Right hindlimb (tissue), 1 donor: ENCODE measurements around the gene B3GALT5.

ENCODE experiments used
- DNase-seq: peaks from one replicate; pipeline ENCODE4 v3.0.0-alpha.2; 2018

B3GALT5 gene

GRCh38 chr21:39648879-39649278, 36.1 kb downstream of the B3GALT5 start:
- DNase-seq, result no peak

GRCh38 chr21:39649526-39649925, 36.8 kb downstream of the B3GALT5 start:
- DNase-seq, result no peak

DNA sequence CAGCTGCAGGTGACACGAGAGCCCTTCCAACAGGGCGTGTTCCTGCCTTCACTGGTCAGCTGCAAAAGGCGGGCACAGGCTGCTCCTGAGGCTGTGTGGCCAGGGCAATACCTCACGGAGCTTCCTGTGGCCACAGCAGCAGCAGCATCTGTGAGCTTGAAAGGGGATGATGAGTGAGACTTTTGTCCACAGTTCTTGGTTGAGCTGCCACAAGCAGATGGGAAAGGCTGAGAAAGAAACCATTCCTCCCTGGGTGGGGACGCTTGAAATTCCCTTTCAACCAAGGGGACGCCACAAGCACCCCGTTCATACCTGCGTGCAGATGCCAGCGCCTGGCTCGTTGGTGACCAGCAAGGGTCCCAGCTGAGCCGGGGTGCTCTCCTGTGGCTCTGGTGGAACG, 37.6 kb downstream of the B3GALT5 start:
- DNase-seq, result no peak

GRCh38 chr21:39650801-39651200, 38.1 kb downstream of the B3GALT5 start:
- no peak for DNase-seq

- DNase-seq, result no peak
These were observed 38.5 kb downstream of the B3GALT5 start for GRCh38 chr21:39651206-39651605.

DNA sequence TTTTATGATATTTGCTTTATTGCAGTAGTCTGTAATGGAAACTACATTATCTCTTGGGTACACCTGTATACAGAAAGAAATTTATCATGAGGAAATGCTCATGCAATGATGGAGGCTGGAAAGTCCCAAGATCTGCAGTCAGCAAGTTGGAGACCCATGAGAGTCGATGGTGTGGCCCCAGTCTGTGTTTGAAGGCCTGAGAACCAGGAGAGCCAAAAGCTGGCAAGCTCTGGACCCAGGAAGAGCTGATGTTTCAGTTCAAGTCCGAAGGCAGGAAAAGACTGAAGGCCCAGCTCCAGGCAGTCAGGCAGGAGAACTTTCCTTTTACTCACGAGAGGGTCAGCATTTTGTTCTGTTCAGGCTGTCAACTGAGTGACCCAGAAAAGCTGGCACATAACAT, 42.2 kb downstream of the B3GALT5 start:
- no peak for DNase-seq

GRCh38 chr21:39655589-39655988, 42.8 kb downstream of the B3GALT5 start:
- DNase-seq, result no peak

- no peak for DNase-seq
These were observed 43.5 kb downstream of the B3GALT5 start for GRCh38 chr21:39656209-39656608.

- no peak for DNase-seq
These were observed 44.5 kb downstream of the B3GALT5 start for GRCh38 chr21:39657091-39657689.

DNA sequence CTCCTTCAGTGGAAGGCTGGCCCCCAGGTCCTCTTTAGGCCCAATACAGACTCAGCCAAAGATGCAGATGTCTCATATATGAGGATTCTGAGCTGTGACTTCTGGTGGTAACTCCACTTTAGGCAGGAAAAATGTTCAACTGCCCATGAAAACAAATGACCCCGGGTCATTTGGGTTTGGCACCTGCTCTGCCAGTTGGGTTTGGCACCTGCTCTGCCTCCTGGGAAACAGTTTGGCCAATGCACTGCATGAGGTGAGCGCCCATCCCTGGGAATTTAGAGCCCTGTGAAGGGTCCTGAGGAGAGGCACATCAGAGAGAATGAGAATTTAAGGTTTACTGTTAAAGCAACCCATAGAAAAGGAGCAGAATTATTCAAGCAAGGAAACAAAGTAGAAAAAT, 45.3 kb downstream of the B3GALT5 start:
- DNase-seq, result no peak

GRCh38 chr21:39659070-39659815, 46.5 kb downstream of the B3GALT5 start:
- no peak for DNase-seq

- DNase-seq, result peak; percentile 85
These were observed 47.6 kb downstream of the B3GALT5 start for GRCh38 chr21:39660191-39660980.

DNA sequence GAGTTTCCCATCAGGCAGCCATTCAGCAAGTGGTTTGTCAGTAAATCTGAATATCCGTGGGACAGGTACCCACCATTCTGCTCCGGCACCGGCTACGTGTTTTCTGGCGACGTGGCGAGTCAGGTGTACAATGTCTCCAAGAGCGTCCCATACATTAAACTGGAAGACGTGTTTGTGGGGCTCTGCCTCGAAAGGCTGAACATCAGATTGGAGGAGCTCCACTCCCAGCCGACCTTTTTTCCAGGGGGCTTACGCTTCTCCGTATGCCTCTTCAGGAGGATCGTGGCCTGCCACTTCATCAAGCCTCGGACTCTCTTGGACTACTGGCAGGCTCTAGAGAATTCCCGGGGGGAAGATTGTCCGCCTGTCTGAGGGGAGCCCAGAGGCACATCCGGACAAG, 48.4 kb downstream of the B3GALT5 start:
- no peak for DNase-seq

- no peak for DNase-seq
These were observed 49.0 kb downstream of the B3GALT5 start for GRCh38 chr21:39661740-39662139.

DNA sequence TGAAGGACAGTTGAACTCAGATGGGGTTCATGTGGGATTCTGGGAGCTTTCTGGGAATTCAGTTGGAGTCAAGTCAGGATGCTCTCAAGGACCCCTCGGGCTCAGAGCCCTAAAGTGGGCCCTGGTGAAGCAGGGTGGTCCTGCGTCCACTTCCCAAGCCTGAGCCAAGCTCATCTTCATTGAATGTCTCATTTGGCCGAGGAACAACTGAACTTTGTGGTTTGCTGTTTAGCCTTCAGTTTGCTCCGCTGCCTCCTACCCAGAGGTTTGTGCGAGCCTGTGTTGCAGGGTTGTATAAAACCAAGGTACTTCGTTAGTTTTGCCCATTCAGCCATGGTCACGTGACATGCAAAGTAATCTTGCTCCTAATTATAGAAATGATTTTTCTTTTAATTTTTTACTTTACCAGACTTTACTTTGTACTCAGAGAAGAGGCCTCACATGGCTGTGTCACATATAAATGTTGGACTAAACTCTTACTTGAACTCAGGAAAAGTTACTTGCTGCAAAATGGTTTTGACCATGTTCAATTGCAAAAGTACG, 49.7 kb downstream of the B3GALT5 start:
- no peak for DNase-seq

GRCh38 chr21:39663066-39663465, 50.3 kb downstream of the B3GALT5 start:
- no peak for DNase-seq

- DNase-seq, result no peak
These were observed 51.2 kb downstream of the B3GALT5 start for GRCh38 chr21:39663742-39664492.

- DNase-seq, result no peak
These were observed 51.8 kb downstream of the B3GALT5 start for GRCh38 chr21:39664586-39664985.

- no peak for DNase-seq
These were observed 53.3 kb downstream of the B3GALT5 start for GRCh38 chr21:39666026-39666425.

DNA sequence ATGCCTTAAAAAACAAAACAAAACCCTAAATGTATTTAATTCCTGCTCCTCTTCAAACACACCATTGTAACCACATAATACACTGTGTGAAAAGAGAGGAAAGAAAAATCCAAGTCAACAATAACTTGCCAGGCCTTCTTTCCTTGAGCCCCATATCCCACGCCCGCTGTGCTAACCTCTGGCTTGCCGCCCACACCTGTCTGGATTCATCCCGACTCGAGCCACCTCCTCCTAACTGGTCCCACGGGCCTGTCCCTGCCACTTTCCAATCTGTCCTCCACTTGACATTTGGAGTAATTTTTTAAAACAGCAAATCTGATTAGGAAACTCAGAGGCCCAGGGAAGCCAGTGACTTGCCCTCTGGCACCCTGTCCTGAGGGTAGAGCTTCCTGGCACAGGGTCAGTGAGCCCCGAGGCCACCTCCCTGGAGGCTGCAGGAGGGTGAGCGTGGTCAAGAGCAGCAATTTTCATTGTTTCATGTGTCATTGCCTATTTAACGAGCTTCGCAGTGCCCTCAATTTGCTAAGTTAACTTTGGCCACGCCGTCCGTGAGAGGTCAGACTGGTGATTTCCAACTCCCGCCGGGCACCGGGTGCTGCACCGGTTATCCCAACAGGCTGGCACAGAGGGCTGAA, 54.1 kb downstream of the B3GALT5 start:
- no peak for DNase-seq

- DNase-seq, result no peak
These were observed 54.7 kb downstream of the B3GALT5 start for GRCh38 chr21:39667353-39667891.

DNA sequence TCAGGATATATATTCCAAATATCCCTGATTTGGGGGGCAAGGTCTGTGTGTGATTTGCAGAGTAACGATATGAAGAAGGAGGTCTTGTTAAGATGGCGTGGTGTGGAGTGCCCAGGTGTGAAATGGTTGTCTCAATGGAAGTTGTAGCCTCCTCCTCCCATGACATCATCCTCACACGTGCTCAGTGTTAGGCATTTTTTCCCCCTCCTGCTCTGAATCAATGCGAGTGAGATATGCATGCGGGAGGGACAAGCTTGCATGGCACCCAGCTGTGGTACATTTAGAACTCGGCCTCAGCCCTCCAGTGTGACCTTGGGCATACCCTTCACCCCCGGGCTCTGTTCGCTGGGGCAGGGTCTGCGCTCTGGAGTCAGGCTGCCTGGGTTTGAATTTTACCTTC, 55.6 kb downstream of the B3GALT5 start:
- DNase-seq, result no peak
